ENCODE results near the gene DCTN2.
"Not testable (repeated sequence)": the region's sequence is repeated elsewhere in the genome, so short reads cannot be mapped to it uniquely, and the experiment has no call there.

The DCTN2 gene

GRCh38 chr12:57546438-57547287 lies at the start of gene DCTN2:
TSS of gene DCTN2 (minus strand) at chr12:57547192. CDS start at chr12:57547063, 129 bp downstream.
- peak; percentile 94 for DNase-seq

- no peak for DNase-seq
Observed at GRCh38 chr12:57593187-57593586, 46.2 kb upstream of the DCTN2 start.

- DNase-seq: no peak
Observed at GRCh38 chr12:57592551-57593165, 45.7 kb upstream of the DCTN2 start.

GRCh38 chr12:57591782-57592325 lies 44.9 kb upstream of the DCTN2 start:
- DNase-seq: no peak

GRCh38 chr12:57590864-57591781 lies 44.1 kb upstream of the DCTN2 start, which contains the start of gene PIP4K2C:
TSS of gene PIP4K2C (plus strand) at chr12:57591192. CDS start at chr12:57591290, 98 bp downstream.
- peak; percentile 59 for DNase-seq

- DNase-seq: no peak
Observed at GRCh38 chr12:57590479-57590863, 43.5 kb upstream of the DCTN2 start.

GRCh38 chr12:57588951-57589610 lies 42.1 kb upstream of the DCTN2 start:
- not testable (repeated sequence) for DNase-seq

- DNase-seq: no peak
Observed at GRCh38 chr12:57586832-57587429, 39.9 kb upstream of the DCTN2 start.

- no peak for DNase-seq
Observed at GRCh38 chr12:57586128-57586527, 39.1 kb upstream of the DCTN2 start.

- no peak for DNase-seq
Observed at GRCh38 chr12:57585156-57585555, 38.2 kb upstream of the DCTN2 start.

- DNase-seq: no peak
Observed at GRCh38 chr12:57584690-57585089, 37.7 kb upstream of the DCTN2 start.

- DNase-seq: no peak
Observed at GRCh38 chr12:57584050-57584449, 37.1 kb upstream of the DCTN2 start.

- DNase-seq: peak; percentile 29
Observed at GRCh38 chr12:57583008-57583831, 36.2 kb upstream of the DCTN2 start.

- DNase-seq: no peak
Observed at GRCh38 chr12:57582440-57582839, 35.4 kb upstream of the DCTN2 start.

- no peak for DNase-seq
Observed at GRCh38 chr12:57581802-57582201, 34.8 kb upstream of the DCTN2 start.

GRCh38 chr12:57580466-57580795 lies 33.4 kb upstream of the DCTN2 start:
- no peak for DNase-seq

GRCh38 chr12:57579677-57580465 lies 32.9 kb upstream of the DCTN2 start:
- no peak for DNase-seq

GRCh38 chr12:57579011-57579410 lies 32.0 kb upstream of the DCTN2 start:
- DNase-seq: no peak

- no peak for DNase-seq
Observed at GRCh38 chr12:57577981-57578758, 31.2 kb upstream of the DCTN2 start.

Measured in SHP77 treated with DMSO at 0.1 percent for 48 hours (cell line).